GM21447 (cell line): ENCODE data around the gene GATD1.
A peak's percentile ranks its signal among the peaks of the same experiment; 100 is the strongest.

Source experiments
- ATAC-seq: cut with Tn5 transposase; IDR thresholded peaks from one replicate; pipeline ENCODE4 v1.9.1; 2021; ENCODE audit not compliant: unreplicated experiment

GATD1 gene

DNA sequence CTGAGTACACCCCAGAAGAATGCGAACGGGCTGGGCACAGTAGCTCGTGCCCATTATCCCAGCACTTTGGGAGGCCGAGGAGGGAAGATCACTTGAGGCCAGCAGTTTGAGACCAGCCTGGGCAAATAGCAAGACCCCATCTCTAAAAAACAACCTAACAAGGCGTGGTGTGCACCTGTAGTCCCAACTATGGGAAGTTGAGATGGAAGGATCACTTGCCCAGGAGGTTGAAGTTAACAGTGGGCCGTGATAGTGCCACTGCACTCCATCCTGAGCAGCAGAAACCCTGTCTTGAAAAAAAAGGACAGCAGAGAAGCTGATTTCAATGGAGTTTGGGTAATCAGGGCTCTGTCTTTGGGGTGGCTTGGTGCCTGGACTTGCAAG is 35.8 kb upstream of the GATD1 start:
- ATAC-seq = no peak

DNA sequence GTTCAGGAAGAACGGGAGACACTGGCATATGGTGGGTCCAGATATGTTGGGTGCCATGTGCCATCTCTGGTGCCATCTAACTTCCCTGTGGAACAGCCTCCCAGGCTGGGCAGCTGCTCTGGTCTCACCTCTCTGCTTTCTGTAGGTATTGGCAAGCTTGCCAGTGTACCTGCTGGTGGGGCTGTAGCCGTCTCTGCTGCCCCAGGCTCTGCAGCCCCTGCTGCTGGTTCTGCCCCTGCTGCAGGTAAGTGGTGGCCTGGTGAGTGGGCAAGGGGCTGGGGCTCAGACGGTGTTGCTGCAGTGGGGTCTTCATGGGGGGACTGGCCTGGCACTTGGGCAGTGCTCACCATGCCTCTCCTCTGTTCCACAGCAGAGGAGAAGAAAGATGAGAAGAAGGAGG is 35.1 kb upstream of the GATD1 start:
- no peak for ATAC-seq

GRCh38 chr11:811446-812245 is 34.4 kb upstream of the GATD1 start:
- ATAC-seq = no peak

DNA sequence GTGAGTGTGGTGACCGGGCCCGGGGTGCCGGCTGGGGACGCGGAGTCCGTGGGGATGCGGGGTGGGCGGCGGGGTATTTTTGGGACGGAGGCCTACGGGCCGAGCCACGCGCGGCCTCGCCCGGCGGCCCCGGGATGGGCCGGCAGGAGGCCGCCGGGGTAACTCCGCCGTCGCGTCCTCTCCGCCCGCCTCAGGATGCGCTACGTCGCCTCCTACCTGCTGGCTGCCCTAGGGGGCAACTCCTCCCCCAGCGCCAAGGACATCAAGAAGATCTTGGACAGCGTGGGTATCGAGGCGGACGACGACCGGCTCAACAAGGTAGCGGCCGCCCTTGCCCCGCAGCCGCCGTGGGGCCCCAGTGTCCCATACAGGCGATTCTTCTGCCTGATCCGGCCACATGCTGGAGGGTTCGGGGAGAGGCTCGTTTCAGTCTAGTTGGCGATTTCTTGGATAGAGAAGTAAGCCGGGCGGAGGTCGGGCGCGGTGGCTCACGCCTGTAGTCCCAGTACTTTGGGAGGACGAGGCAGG is 32.8 kb upstream of the GATD1 start:
- ATAC-seq = peak; percentile 2

GRCh38 chr11:809287-810039 is 32.2 kb upstream of the GATD1 start, which contains the start of gene RPLP2:
TSS of gene RPLP2 (plus strand) at chr11:809967. CDS start at chr11:810235, 268 bp downstream.
- peak; percentile 64 for ATAC-seq

DNA sequence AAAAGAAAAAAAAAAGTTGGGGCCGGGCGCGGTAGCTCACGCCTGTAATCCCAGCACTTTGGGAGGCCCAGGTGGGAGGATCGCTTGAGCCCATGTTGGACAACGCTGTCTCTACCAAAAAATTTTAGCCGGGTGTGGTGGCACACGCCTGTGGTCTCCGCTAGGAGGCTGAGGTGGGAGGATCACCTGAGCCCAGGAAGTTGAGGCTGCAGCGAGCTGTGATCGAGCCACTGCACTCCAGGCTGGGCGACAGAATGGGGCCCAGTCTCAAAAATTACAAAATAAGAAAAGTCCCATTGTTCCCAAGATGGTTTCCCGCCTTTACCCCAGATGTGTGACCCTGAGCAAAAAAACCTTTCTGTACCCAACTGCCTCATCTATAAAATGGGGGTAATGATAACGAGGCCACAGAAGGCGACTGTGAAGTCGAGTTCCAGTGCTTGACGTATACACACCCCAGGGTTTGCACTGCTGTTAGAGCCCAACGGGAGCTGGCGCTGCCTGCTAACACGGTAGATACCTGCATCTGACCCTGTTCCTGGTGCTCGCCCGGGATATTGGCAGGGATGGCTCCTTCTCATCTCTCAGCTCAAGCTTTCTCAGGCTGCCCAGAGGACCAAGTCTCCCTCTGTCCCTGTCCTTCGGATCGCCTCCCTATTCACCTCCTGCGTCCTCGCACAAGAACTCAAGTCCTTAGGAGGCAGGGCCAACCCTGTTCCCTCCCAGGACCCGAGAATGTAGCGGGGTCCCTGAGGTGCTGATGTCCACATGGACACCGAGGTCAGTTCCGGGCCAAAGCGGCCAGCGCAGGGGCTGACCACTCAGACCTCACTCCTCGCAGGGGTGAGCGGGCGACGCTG is 31.4 kb upstream of the GATD1 start:
- peak; percentile 1 for ATAC-seq

GRCh38 chr11:804599-804964 is 27.3 kb upstream of the GATD1 start:
- no peak for ATAC-seq

GRCh38 chr11:803770-804598 is 26.7 kb upstream of the GATD1 start:
- no peak for ATAC-seq

DNA sequence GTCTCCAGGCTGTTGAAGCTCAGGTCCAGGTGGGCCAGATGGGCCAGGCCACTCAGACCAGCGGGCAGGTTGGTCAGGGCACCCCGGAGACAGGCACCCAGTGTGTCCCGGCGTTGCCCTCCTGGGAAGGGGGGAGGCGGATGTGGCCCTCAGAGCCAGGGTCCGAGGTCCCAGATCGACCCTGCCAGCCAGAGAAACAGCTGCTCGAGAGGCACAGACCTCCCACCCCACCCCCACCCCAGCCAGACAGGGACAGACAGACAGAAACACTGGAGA is 26.1 kb upstream of the GATD1 start:
- no peak for ATAC-seq

GRCh38 chr11:802693-803466 is 25.6 kb upstream of the GATD1 start:
- no peak for ATAC-seq

DNA sequence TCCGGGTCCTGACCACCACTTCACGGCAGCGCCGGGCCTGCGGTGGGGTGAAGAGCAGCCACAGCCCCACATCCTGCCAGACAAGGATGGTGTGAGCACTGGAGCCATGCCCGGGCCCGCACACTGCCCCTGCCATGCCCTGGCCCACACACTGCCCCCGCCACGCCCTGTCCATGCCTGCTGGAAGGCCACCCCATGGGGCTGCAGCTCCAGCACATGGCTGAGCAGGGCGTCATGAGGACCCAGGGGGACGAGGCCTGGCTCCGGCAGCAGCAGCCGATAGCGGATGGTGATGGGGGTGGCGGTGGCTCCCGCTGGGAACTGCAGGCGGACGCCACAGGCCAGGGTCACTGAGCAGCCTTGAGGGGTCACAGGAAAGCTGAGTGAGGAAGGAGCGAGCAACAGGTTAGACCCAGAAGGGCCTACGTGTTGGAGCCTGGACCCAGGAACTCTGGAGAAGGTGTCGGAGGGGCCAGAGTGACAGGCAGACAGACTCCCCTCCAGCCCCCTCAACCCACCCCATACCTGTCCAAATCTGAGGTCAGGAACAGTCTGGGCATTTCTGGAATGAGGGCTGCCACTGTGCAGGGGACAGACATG is 24.8 kb upstream of the GATD1 start:
- no peak for ATAC-seq

DNA sequence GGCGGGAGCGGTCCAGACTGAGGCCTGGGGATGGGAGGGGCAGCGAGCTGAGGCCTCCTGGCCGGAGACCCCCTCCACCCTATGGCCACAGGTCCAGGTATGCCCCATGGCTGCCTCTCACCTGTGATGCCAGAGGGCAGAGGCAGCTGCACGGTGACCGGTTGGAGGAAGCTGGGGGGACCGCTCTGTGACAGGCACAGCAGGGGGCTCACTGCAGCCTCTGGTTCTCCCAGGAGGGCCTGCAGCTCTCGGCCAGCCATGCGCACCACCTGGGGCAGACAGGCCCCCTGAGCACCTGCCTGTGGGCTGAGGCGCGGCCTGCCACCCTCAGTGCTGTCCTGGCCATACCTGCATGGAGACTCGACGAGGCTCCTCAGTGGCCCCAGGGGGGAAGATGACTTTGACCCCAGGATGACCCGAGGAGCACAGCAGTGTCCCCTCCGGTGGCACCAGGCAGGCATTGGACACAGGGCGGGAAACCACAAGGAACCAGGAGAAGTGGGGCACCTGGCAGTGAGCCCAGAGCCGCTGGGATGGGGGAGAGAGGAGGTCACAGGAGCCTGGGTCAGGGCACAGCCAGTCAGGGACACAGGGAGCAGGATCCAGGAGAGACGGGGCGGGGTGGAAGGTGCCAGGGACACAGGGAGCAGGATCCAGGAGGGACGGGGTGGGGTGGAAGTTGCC is 24.0 kb upstream of the GATD1 start:
- no peak for ATAC-seq

GRCh38 chr11:800473-800872 is 23.2 kb upstream of the GATD1 start:
- ATAC-seq = no peak

DNA sequence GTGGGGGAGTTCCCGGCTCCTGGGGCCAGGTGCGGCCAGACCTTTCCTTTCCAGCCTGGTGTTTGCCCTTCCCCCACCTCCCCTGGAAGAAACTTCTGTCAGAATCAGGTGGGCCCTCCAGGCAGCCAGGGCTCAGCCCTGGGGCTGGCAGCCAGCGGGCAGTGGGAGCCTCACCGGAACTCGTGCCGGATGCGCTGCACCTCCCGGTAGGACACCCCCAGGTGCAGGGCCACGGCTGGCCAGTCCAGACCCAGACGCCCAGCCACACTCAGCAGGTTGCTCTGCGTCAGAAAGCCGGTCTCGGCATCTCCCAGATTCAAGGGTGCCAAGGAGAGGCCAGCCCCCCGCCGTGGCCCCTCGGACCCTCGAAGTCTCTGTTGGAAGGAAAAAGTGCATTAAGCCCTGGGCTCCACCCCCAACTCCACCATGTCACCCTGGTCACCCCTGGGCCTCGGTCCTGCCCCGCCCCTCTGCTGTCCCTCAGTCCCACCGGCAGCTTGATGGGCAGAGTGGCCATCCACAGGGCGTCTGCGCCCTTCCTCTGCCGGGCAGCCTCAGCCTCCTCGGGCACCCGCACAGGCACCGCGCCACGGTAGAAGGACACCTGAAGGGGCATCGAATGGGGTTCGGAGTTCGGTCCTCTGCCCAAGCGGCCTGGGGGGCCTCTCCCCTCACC is 22.5 kb upstream of the GATD1 start:
- no peak for ATAC-seq

GRCh38 chr11:798093-798713 is 20.9 kb upstream of the GATD1 start, which contains the start of gene SLC25A22:
TSS of gene SLC25A22 (minus strand) at chr11:798281. CDS start at chr11:795006, 3,275 bp downstream.
- peak; percentile 50 for ATAC-seq

DNA sequence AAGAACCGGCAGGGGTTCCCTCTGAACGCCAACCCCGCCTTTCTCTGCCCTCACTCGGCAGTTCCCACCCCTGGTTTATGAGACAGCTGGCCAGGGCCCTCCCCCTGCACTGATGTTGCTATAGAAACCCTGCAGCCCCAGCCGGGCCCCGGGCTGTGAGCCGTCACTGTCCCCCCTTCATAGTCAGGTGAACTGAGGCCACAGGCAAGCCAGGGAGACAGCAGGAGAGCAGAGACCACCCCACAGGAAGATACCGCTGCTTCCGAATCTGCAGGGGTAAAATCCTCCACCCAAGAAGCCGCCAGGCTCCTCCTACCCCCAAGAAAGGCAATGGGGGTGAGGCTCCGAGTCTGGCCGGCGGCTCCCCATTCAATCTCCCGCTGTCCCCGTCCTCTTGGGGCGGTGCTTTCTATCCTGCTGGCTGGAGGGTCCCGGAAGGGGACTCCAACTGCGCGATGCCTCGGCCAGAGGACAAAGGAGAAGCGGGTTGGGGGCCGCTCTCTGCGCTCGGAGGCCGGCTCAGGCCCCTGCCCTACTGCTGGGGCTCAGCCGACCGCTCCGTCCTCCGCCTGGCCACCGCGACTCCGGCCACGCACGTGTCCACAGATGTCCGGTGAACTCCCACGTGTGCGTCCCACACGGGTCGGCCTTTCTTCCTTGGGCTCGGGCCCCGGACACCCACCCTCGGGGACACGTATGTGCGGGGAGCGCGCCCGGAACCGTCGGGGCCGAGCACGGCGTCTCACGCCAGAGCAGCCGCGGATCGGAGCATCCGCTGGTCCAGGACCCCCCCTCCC is 20.2 kb upstream of the GATD1 start:
- ATAC-seq = peak; percentile 47
